ENCODE results near the gene CDK5R2.
A peak's percentile ranks its signal among the peaks of the same experiment; 100 is the strongest.

CDK5R2 gene

DNA sequence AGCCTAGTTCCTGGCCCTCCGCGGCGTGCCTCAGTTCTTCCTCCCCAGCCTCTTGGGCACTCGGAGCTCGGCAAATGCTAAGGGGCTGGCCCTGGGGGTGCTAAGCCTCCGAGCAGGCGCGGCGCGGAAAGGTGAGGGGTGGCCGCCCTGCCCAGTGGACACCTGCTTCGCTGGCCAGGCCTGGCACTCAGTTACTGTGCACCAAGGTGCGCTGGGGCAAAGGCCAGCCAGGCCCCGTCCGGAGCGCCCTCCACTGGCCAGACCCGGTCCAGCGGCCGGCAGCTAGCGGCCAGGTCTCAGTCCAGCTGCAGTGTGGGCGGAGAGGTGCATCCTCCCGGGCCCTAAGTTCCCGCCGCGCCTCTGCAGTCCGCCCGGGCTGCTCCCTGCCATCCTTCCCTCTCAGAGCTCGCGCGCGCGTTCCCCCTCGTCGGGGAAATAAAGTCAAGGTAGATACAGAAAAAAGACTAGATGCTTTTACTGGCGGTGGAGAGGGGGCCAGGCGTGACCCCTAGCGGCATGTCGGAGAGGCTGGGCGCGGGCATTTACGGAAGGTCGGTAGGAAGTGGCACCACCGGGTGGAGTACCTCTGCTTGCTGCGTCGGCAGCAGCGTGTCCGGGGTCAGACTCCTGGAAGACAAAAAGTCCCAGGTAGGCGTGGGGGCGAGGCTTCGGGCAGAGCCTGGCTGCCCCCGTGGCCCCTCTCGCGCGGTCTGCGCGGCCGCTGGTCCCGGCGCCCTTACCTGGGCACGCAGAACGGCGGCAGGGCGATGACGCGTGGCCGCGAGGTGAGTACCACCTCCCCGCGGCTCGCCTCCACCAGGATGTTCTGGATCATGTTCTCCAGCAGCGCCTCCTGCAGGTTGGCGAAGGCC lies 43.2 kb downstream of the CDK5R2 start:
- Mint-ChIP-seq H3K27ac (no peak overlapping the region), H3K36me3 (no peaks in the 10 kb centered on the region), H3K4me3 (peak overlapping the region; percentile 57), H3K4me1 (peaks cover 16% of the 10 kb centered on the region), H3K9me3 (no peaks in the 10 kb centered on the region)
- DNase-seq (ENCODE audit: low spot score in 2 of 2) (no peak), ATAC-seq (peak; percentile 51)

DNA sequence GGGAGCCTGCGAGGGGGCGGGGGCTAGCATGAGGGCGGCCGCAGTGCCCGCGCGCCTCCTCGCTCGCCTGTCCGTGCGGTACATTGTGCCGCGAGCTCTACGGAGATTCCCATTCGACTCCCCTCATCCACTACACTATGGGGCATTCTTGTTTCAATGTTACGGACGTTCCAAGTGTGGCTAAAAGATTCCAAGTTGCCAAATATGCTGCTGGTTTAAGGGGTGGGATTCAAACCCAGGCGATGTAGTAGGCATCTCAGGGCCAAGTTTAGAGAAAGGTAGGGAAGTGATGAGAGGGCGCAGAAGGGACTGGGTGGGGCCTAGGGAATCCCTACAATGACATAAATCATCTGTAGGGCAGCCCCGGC lies 43.8 kb downstream of the CDK5R2 start:
- Mint-ChIP-seq H3K9me3 (no peaks in the 10 kb centered on the region), H3K27ac (no peak overlapping the region), H3K36me3 (no peaks in the 10 kb centered on the region), H3K4me1 (peaks cover 16% of the 10 kb centered on the region), H3K4me3 (peak overlapping the region; percentile 57)
- no peak for DNase-seq (ENCODE audit: low spot score in 2 of 2)
- ATAC-seq = no peak

DNA sequence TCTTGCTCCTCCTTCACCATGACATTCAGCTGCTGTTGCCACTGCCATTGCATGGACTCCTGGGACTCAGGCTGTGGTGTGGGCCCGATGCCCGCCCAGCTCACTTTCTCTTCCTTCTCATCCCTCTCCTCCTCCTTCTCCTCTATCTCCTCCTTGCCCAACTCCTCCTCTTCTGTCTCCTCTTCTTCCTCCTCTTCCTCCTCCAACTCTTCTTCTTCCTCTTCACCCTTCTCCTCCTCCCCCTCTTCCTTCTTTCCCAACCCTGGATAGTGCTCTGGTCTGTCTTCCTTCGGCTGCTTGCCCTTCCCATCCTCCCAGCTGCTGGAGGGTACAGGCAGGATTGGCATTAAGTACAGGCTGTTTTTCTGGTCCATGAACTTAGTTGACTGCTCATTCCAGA lies 44.5 kb downstream of the CDK5R2 start:
- Mint-ChIP-seq H3K27ac (no peak overlapping the region), H3K36me3 (no peaks in the 10 kb centered on the region), H3K4me3 (no peak overlapping the region), H3K9me3 (no peaks in the 10 kb centered on the region), H3K4me1 (peaks cover 16% of the 10 kb centered on the region)
- DNase-seq (ENCODE audit: low spot score in 2 of 2) (no peak), ATAC-seq (no peak)

DNA sequence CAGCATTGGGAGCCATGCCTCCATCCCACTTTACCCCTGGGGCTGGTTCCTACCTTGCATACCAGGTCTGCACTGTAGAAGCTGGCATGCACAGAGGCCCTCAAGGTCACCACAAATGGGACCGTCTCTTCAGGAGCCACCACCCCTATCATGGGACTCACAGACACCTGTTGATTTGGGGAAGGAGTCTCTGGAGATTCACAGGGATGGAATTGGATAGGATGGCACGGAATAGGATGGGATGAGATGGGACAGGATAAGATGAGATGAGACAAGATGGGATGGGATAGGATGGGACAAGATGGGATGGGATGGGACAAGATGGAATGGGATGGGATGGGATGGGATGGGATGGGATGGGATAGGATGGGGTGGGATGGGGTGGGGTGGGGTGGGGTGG lies 49.8 kb downstream of the CDK5R2 start:
- Mint-ChIP-seq H3K36me3 (no peaks in the 10 kb centered on the region), H3K4me1 (no peaks in the 10 kb centered on the region), H3K27ac (no peak overlapping the region), H3K4me3 (no peak overlapping the region), H3K9me3 (no peaks in the 10 kb centered on the region)
- ATAC-seq (no peak), DNase-seq (ENCODE audit: low spot score in 2 of 2) (no peak)

DNA sequence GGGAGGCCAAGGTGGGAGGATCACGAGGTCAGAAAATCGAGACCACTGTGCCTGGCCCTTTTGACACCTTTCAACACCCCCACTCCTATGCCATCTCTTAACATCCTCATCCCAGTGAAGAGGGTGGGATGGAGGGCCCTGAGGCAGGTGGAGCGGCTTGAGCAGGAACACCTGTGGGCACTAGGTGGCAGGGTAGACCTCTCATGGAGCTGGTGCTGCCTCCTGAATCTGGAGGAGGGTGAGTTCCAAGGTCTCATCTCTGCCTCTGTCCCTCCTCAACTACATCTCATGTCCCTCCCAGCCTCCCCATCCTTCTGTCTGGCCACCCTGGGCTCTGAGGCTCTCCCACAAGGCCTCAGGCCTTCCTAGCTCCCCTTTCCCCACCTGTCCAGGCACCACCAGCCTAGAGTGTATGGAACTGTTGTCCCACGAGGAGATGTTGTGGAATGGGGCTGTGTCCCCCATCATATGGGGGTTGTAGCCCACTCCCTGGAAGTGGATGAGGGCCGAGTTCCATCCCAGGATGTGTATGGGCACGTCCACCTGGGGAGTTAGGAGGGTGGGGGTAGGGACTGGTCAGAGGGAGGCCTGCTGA lies 50.8 kb downstream of the CDK5R2 start:
- Mint-ChIP-seq H3K36me3 (no peaks in the 10 kb centered on the region), H3K27ac (no peak overlapping the region), H3K9me3 (no peaks in the 10 kb centered on the region), H3K4me3 (no peak overlapping the region), H3K4me1 (no peaks in the 10 kb centered on the region)
- no peak for DNase-seq (ENCODE audit: low spot score in 2 of 2)
- peak; percentile 60 for ATAC-seq

DNA sequence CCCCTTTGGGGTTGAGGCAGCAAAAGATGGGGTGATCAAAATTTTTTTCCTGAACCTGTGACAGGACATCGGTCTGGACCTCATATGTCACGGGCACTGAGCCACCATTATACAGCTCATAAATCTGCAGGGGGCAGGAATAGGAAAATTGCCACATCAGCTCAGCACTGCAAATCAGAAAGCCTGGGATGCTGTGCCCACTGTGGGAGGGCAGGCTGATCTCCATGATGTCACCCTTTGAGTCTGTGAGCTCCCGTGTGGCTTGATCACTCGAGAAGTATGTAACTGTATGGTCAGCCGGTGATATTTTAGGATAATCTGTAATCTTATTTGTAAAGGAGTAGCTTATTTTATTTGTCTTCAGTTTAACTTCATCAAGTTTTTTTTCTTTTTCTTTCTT lies 51.4 kb downstream of the CDK5R2 start:
- Mint-ChIP-seq H3K36me3 (no peaks in the 10 kb centered on the region), H3K4me3 (no peak overlapping the region), H3K4me1 (no peaks in the 10 kb centered on the region), H3K27ac (no peak overlapping the region), H3K9me3 (no peaks in the 10 kb centered on the region)
- DNase-seq (ENCODE audit: low spot score in 2 of 2) = no peak
- no peak for ATAC-seq

All from stimulated activated effector memory CD8-positive, alpha-beta T cell treated with anti-CD3 and anti-CD28 coated beads, Interleukin-12 subunit alpha, Interleukin-12 subunit beta, amount 100 ng/mL, for 72 hours (primary cell).